PC-3 (cell line): Measurements from ENCODE around the gene ACOXL.

Experiments
- EZH2 ChIP-seq: fragments of 300-600 bp; sonication (generic); IDR thresholded peaks from one replicate; pipeline ENCODE4 v1.6.1; 2017; ENCODE audit warnings: antibody characterized with exemption, mild to moderate bottlenecking, low read length; ENCODE audit not compliant: unreplicated experiment
- EZH2phosphoT487 ChIP-seq: fragments of 300-600 bp; sonication (generic); IDR thresholded peaks from 2 replicates; pipeline ENCODE4 v1.6.1; 2018; ENCODE audit warnings: mild to moderate bottlenecking, antibody characterized with exemption, low read length, borderline replicate concordance
- TF ChIP-seq, protein P1 (sequence below): fragments of 300-600 bp; sonication (generic); conservative IDR thresholded peaks from 2 replicates; pipeline ENCODE4 v1.5.1; 2017; ENCODE audit warnings: antibody characterized with exemption, low read depth, mild to moderate bottlenecking, low read length

DNA sequence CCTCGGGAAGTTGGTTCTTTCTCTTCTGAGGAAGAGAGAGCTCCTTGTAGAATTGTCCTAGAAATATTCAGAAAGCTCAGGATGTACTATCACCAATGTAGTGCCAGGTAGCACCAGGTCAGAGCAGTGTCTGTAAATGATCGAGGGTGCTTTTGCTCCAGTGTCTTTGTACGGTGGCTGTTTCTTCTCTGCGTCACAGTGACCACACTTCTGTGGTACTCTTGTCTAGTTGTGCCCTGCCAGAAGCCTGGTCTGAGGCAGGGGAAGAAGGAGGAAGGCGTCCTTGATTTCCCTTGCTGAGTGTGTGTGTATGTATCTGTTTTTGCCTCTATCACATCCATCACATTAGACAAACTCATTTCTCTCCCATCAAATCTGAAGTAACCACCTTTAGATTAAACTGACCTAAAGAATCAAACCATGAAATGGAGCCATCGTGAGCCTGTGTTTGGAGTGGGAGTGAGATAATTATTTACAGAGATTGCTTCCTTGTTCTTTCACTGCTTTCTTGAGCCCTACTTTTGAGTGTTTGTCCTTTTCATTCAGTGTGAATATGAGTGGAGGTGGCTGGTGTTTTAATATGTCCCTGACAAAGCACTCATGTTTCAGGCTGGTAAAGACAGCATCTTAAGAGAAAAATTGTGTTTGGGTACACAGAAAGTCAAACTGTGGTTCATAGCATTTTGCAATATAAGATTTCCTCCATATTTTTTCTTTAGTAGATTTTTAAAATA lies 97.2 kb downstream of the ACOXL start:
- TF ChIP-seq, protein P1, sequence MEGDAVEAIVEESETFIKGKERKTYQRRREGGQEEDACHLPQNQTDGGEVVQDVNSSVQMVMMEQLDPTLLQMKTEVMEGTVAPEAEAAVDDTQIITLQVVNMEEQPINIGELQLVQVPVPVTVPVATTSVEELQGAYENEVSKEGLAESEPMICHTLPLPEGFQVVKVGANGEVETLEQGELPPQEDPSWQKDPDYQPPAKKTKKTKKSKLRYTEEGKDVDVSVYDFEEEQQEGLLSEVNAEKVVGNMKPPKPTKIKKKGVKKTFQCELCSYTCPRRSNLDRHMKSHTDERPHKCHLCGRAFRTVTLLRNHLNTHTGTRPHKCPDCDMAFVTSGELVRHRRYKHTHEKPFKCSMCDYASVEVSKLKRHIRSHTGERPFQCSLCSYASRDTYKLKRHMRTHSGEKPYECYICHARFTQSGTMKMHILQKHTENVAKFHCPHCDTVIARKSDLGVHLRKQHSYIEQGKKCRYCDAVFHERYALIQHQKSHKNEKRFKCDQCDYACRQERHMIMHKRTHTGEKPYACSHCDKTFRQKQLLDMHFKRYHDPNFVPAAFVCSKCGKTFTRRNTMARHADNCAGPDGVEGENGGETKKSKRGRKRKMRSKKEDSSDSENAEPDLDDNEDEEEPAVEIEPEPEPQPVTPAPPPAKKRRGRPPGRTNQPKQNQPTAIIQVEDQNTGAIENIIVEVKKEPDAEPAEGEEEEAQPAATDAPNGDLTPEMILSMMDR: no peak
- TF ChIP-seq EZH2phosphoT487: no peak
- no peak for TF ChIP-seq EZH2
